GM18873 (cell line): ENCODE data around the gene CACNA2D3.
"Not testable (repeated sequence)": the region's sequence is repeated elsewhere in the genome, so short reads cannot be mapped to it uniquely, and the experiment has no call there.

Experiments used
- ATAC-seq: cut with Tn5 transposase; IDR thresholded peaks from one replicate; pipeline ENCODE4 v1.9.1; 2021; ENCODE audit warnings: mild to moderate bottlenecking, moderate library complexity, moderate number of reproducible peaks; ENCODE audit not compliant: unreplicated experiment, low FRiP score

CACNA2D3 gene

DNA sequence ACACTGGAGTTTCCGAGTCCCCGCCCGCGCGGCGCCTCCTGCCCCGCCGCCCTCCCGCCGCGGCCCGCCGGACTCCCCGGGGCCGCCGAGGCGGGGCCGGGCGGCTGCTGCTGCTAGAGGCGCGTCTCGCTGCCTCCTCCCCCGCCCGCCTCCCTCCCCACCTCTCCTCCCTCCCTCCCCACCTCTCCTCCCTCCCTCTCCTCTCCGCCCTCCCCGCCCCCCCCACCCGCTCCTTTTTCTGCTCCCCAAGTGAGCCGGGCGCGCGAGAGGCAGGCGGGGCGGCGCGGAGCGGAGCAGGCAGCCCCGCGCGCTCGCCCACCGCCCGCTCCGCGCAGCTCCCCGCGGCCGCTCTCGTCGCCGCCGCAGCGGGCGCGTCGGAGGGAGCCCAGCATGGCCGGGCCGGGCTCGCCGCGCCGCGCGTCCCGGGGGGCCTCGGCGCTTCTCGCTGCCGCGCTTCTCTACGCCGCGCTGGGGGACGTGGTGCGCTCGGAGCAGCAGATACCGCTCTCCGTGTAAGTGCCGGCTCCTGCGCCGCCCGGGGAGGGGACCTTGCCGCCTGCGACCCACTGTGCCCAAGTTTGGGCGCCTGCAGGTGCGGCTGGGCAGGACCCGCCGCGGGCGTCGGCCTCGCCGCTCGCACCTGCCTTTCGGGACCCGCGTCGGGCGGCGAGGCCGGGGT is at the start of gene CACNA2D3:
TSS of gene CACNA2D3 (plus strand) at position 229 of the 679 bp plus-strand sequence.
- ATAC-seq = no peak

DNA sequence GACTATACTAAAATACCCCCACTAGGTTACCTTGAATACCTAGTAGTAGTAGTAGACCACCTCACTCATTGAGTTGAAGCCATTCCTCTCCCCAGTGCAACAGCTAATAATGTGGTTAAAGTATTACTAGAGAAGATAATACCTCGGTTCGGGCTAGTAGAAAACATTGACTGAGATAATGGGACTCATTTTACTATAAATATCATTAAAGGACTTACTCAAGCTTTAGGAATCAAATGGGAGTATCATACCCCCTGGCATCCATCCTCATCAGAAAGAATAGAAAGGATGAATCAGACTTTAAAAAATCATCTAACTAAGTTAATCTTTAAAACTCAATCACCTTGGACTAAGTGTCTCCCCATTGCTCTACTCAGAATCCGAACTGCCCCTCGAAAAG is 49.0 kb upstream of the CACNA2D3 start:
- ATAC-seq = no peak

DNA sequence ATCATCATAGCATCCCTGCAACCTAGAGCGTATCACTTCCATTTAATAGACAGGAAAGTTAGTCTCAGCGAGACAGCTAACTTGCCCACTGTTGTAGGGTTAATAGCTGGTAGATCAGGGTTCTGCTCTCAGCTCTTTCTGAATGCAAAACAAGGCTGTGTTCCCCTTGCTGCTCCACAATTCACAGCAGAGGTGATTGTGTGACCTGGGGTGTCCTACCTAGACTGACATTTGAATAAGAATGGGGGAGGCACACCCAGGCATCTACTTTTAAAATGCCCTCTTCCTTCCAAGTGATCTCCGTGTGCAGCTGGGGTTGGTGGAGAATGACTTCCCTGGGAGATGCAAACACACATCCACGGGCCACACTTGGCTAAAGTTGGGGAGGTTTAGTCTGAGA is 43.0 kb upstream of the CACNA2D3 start:
- ATAC-seq = no peak

DNA sequence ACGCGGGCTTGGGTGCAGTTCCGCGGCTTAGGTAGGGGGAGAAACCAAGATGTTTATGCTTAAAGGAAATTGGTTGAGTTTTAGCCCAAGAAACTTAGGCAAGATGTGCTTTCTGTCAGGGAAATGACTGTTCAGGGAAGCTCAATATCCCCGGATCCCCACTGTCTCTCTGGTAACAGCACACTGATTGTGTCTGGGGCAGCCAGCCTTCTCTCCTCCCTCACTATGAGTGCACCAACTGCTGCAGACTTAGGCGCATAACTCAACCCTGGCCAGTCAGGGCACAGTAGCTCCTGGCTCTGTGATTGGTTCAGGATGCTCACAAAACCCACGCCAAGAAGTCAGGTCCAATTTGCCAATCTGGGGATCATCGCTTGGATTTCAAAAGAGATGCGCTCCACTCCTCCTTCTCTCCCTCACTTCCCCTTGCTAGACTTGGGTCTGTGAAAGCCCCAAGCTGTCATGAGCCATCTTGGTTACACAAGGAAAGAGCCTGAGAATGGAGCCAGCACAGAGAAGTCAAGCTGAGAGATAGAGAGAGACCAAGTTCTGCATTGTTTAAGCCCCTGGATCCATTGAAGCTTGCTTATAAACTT is 42.5 kb upstream of the CACNA2D3 start:
- ATAC-seq = no peak

DNA sequence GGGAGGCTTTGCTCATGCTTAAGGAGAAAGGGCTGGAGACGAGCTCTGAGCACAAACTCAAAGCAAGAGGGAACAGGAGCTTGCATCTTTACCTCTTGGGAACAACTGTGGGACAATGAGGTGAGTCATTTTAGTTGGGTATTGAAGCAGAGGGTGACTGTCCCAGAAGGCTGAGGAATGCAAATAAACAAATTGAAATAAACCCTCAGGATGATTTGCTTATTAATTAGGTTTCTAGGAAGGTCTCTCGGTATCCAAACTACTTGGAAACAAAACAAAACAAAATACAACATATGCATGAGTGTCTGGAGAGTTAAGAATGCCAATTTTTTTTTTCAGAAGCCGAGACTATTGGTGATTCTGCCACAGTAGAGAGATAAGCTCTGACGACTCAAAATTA is 38.4 kb upstream of the CACNA2D3 start:
- ATAC-seq = no peak

DNA sequence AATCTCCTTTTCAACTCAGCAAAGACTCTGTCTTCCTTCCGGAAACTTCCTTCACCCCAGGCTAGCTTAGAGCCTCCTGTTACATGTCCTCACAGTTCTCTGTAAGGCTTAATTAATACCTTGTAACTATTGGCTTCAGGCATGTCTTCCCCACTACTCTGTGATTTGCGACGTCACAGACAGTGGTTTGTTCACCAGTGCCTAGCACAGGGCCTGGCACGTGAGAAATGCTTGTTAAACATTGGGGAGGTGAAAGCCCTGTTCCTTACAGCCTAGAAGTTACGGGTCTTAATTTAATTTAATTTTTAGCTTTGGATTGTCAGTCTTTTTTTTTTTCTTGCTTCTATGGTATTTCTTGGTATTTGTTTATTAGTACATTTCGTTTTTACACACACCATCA is 36.4 kb upstream of the CACNA2D3 start:
- ATAC-seq = no peak

DNA sequence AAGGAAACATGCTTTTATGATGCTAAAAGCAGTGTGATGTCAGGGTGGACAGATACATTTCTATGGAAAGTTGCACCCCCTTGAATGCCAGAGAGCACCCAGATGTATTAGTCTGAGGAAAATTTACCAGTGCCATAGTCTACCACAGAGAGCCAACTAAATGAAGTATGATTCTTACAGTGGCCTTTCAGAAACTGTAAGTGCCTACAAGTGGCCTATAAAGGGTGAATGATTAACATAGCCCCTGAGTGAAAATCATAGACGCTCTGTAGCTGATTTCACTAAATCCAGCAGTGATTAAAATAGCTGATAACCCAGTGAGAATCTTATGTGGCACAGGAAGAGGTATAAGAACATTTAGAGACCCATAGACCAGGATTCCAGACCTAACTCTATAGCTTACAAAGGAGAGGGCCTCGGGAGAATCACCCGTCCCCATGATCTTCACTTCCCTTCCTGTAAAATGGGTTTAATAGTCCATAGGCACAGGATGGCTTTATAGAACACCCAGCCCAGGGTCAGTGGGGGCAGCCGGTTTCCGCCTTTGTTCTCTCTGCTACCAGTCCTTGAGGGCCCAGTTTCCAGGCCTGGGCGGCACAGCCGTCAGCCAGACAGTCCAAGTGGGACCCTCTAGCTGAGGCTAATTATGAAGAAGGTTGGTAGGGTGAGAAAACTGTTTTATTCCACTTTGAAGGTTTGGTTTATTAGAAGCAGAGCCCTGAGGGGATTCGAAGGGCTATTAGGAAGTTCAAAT is 35.5 kb upstream of the CACNA2D3 start:
- ATAC-seq = no peak

DNA sequence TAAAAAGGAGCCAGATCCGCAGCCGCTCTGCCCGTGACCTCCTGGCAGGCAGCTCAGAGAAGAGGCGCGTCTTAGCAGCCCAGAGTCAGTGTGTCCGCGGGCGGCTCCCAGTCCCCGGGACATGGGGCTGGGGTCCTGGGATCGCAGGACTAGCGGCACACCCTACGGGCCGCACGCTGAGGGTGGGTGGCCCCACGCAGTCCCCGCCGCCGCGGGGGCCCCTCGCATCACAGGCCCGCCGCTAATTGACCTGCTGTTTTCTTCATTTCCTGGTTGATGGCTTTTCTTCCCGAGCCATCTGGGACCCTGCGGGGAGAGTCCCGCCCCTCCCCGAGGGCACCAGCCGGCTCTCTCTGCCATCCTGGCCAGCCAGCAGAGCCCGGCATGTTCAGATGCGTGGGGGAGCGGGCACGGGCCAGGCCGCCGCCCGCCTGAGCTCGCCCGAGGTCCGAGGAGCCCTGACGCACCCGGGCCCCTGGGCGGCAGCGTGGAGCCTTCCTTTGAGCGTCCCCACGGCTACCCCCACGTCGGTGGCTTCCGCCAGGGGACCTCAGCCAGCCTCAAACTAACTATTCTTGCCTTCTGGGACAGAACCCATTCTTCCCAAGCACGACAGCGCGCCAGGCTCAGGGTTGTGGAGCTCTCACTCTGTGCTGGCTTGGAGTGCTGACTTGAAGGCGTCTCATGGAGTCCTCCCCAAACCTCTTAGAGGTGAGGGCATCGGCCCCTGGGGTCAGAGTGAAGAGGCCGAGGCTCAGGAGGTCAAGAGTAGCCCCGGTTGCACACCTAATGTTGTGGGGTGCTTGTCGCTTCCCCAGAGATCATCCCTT is 34.6 kb upstream of the CACNA2D3 start:
- no peak for ATAC-seq

DNA sequence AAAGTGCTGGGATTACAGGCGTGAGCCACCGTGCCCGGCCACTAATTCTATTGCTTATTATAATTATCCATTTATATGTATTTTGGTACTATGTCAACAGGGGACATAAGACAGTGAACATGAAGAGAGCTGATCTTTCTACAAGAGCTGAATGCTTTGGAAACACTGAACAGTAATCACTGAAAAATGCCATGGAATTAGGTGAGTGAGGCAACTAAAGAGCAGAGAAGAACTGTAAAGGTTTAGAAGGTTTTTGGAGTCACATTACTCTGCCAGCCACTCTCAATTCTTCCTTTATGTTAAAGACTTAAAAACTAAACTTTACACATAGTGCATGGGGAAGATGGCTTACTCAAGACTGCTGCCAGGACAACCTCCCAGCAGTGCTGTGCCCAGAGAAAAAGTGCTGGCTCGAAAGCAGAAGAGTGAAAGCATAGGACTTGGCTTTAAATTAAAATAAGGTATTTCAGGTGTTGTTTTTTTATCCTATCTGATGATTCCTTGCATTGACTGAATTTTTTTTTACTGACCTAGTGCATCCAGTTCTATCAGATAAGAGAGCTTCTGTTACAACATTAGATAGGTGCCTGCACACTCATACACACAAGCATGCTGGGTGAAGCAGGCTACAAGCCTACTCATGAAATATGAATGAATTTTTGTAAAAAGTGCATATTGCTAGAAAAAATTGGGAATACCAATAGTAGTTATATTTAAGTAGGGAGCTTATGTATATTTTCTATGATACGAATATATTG is 28.7 kb upstream of the CACNA2D3 start:
- ATAC-seq = no peak

DNA sequence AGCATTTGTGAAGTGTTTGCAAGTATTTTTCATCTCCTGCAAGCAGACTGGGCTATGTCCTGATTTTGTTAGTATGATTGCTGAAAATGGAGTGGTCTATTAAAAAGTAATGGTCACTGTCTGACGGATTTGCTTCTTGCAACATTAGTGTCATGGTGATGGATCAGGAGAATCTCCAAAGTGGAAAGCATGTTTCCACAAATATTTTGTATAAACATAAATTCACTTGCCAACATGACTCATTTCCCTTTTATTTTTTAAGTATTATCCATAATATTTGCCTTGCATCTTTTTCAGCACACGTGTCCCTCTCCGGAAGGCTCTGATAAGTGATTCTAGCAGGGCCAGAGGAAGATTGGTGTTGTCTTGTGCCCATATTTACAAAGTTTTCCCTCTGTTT is 27.4 kb upstream of the CACNA2D3 start:
- no peak for ATAC-seq

DNA sequence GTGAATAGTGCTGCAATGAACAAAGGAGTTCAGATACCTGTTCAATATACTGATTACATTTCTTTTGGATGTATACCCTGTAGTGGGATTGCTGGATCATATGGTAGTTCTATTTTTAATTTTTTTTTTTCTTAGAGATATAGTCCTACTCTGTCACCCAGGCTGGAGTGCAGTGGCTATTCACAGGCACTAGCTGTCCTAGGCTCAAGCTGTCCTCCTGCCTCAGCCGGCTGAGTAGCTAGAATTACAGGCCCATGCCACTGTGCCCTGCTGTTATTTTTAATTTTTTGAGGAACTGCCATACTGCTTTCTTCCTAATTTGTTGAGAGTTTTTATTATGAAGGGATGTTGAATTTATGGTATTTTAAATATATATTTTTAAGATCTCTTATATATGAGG is 23.0 kb upstream of the CACNA2D3 start:
- no peak for ATAC-seq

DNA sequence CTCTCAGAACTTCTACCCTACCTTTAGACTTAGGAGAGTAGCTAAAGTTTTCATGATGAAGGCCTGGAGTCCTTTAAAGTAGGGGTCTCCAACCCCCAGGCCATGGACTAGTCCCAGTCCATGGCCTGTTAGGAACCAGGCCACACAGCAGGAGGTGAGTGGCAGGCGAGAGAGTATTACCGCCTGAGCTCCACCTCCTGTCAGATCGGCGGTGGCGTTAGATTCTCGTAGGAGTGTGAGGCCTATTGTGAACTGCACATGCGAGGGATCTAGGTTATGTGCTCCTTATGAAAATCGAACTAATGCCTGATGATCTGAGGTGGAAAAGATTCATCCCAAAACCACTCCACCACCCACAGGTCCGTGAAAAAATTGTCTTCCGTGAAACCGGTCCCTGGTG is 18.3 kb upstream of the CACNA2D3 start:
- ATAC-seq = no peak

DNA sequence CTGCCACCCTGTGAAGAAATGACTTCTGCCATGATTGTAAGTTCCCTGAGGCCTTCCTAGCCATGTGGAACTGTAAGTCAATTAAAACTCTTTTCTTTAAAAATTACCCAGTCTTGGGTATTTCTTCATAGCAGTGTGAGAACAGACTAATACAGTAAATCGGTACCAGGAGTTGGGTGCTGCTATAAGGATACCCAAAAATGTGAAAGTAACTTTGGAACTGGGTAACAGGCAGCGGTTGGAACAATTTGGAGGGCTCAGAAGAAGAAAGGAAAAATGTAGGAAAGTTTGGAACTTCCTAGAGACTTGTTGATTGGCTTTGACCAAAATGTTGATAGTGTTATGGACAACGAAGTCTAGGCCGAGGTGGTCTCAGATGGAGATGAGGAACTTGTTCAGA is 6.2 kb upstream of the CACNA2D3 start:
- not testable (repeated sequence) for ATAC-seq

DNA sequence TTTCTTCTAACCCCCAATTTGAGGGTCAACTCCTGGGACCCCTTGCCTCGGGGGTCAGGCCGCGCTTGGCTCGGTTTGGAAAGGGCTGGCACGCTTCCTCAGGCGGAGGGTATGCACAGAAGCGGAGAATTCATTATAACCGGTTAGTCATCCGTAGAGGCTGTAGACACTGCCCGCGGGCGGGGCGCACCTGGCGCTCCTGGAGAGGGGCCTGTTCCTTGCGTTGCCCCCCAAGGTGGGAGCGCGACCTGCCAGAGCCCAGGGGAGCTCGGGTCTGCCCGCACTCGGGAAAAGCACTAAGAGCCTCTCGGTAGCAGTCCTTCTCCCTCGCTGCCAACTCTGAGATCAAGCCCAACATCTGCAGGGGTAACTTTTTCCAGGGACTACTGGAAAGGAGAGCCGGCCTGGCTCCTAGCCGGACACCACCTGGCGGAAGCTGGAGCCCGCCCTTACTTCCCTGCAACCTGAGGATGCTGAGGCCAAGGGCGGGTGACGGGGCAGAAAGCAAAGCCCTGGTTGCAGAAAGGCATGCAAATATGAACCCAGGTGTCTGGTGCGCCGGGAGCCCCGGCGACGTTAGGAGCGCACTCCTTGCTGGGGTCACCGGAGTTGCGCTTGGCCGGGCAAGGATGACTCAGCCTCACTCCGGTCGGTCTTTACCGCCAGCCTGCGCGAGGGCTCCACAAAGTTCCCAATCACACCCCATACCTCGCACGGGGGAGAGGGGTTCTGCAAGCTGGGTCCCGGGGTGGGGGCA is 1.5 kb upstream of the CACNA2D3 start:
- no peak for ATAC-seq

DNA sequence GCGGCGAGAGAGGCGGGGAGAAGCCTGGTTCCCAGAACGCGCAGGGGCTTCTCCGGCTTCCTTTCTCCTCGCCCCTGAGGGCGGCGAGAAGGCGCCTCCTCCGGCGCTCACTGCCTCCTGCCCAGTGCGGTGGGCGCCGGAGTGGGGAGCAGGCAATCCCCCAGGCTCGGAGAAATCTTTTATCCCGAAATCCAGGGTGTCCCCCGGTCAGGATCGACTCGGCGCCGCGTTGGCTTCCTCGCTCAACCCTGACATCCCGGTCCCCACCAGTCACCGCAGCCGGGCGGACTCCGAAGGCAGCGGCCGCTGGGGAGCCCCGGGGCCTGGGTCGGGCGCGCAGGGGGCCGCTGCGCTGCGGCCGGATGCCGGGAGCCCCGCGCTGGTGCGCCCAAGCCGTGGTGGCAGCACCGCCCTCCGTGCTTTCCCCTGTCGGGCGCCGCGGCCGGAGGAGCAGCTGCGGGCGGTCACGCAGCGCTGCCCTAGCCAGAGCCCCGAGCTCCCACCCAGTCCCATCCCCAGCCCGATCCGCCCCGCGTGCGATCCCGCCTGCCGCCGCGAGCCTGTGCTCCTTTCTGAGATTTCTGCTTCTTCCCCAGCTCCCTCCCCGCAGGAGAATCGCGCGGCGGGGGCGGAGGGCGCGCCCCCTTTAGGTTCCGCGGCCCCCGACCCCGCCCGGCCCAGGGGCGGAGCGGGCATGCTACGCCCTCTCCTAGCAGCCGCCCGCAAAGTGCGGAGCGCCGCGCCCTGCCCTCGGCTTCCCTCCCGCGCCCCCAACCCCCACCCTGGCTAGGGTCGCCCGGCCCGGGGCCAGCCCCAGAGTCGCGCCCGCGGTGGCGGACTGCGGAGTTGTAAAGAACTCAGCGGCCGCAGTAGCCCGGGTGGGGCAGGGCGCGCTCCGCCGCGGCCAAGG is 683 bp upstream of the CACNA2D3 start:
- no peak for ATAC-seq

DNA sequence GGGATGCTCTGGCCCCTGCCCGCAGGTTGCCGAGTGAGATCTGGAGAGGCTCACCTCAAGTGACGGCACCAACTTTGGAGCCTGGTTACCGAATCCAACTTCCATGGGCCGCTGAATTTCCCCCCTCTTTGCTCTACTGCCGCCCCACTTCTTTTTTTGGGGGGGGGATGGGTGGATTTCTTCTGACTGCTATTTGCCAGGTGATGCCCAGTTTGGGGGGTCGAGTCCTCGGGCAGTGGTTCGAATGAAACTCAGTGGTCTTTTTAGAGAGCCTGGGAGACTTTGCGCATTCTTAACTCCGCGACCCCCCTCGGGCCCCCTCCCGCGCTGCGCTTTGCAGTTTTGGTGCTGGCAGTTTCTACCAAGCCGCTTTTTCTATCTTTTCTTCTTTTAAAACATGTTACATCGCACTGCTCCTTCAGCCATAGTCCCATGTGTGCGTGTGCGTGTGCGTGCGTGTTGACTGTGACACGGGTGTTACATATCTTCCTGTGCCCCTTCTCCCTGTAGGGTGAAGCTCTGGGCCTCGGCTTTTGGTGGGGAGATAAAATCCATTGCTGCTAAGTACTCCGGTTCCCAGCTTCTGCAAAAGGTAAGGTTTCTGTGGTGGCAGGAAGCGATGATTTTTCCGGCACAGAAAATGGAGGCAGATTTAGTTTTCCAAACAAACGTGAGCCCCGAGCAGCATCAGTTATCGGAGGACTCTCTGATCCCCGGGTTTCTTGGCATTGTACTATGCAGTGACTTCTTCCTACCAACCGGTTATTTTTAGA is 837 bp downstream of the CACNA2D3 start:
- no peak for ATAC-seq

DNA sequence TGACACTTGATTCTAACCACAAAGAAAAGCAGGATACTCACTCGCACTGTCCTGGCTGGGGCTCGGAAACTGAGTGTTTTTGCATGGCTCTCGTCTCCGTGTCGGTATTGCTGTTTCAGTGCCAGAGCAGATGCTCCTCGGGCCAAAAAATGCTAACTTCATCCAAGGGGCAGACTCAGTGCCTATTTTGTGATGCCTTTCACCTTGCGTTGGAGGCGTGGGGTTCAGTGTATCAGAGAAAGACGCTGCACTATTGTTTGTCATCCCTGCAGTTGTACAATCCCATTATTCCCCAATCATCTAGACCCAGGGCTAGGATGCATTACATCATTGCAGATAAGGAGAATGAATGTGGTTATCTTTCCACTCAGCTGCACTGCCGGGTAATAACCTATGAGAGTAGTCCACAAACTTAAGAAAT is 1.4 kb downstream of the CACNA2D3 start:
- no peak for ATAC-seq

DNA sequence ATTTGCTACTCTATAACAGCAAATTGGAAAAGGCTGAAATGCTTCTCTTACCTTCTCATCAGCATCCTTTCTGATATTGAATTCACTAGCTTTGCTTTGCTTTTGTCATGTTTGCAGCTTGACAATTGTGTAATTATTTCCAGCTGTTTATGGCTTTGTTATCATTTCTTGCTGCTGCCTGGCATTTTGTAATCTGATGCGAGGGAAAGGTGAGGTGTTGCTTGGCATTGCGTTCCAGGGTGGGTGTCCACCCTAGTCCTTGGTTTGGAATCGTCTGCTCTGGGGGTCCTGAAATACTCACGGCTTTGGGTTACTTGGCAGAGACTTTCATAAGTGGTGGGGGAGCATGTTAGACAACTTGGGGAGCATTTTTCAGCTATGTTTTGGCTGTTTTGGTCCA is 2.9 kb downstream of the CACNA2D3 start:
- no peak for ATAC-seq
